Suprapubic skin (tissue), 3 donors: ENCODE data around the gene TOGARAM2.

Source experiments
- EP300 ChIP-seq: sonication (generic); formaldehyde crosslinking; IDR thresholded peaks from one replicate; pipeline ENCODE4 v1.6.1; 2017; ENCODE audit warnings: antibody characterized with exemption
- TF ChIP-seq, protein P1 (sequence below), 2 donors: fragments of 200-600 bp in 1 of 2; fragments of 450-650 bp in 1 of 2; sonication (generic) in 1 of 2; IDR thresholded peaks; one replicate each; pipeline ENCODE4 v1.5.1; 2016 to 2019; ENCODE audit warnings: antibody characterized with exemption in 2 of 2, mild to moderate bottlenecking in 1 of 2, moderate library complexity in 1 of 2

DNA sequence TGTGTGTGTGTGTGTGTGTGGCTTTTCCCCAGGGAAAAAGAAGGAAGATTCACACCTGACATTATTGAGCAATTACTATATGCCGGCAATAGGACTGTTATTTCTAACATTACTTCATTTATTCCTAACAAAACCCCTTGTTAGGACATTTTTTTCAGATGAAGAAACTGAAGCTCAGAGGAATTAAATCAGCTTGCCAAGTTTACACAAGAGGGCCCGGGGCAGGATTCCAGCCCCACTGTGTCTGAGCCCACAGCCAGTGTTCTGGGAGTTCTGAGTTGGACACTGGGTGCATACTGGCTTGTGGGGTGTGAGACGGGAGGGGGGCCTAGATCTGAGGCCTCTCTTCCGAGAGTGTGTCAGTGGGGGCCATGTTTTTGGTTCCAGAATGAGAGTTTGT, 9.9 kb downstream of the TOGARAM2 start:
- TF ChIP-seq, protein P1, sequence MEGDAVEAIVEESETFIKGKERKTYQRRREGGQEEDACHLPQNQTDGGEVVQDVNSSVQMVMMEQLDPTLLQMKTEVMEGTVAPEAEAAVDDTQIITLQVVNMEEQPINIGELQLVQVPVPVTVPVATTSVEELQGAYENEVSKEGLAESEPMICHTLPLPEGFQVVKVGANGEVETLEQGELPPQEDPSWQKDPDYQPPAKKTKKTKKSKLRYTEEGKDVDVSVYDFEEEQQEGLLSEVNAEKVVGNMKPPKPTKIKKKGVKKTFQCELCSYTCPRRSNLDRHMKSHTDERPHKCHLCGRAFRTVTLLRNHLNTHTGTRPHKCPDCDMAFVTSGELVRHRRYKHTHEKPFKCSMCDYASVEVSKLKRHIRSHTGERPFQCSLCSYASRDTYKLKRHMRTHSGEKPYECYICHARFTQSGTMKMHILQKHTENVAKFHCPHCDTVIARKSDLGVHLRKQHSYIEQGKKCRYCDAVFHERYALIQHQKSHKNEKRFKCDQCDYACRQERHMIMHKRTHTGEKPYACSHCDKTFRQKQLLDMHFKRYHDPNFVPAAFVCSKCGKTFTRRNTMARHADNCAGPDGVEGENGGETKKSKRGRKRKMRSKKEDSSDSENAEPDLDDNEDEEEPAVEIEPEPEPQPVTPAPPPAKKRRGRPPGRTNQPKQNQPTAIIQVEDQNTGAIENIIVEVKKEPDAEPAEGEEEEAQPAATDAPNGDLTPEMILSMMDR (IDR thresholded peaks at IDR 0.05): no peak
- TF ChIP-seq EP300: no peak
